CD4-positive, alpha-beta T cell treated with Interleukin-17A for 4 hours (primary cell): Measurements from ENCODE around the gene OR51B4.
"Not testable (repeated sequence)": the region's sequence is repeated elsewhere in the genome, so short reads cannot be mapped to it uniquely, and the experiment has no call there.

Experiments used
- DNase-seq: peaks from one replicate; pipeline ENCODE4 v3.0.0-alpha.2; 2020; ENCODE audit warnings: mixed read lengths

OR51B4 gene

DNA sequence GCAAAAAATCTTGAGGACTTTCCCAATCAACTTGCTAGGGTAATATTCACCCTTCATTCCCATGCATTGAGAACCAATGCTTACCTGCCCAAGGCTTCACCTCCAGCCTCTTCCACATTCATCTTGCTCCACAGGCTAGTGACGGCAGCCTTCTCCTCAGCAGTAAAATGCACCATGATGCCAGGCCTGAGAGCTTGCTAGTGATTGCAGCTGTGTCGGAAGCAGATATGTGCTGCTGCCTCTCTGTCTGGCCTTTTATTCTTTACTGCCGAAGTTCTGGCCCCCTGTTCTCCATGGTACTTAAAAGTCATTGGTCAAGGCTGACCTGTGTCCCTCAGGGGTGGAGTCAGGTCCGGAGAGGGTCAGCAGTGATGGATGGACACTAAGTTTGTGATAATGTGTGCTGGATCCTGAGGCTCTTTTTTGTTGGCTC, 32.0 kb downstream of the OR51B4 start, which contains the start of gene HBE1:
TSS of gene HBE1 (minus strand) at position 231 of the 433 bp plus-strand sequence. CDS start at position 176, 55 bp downstream.
- DNase-seq: no peak

DNA sequence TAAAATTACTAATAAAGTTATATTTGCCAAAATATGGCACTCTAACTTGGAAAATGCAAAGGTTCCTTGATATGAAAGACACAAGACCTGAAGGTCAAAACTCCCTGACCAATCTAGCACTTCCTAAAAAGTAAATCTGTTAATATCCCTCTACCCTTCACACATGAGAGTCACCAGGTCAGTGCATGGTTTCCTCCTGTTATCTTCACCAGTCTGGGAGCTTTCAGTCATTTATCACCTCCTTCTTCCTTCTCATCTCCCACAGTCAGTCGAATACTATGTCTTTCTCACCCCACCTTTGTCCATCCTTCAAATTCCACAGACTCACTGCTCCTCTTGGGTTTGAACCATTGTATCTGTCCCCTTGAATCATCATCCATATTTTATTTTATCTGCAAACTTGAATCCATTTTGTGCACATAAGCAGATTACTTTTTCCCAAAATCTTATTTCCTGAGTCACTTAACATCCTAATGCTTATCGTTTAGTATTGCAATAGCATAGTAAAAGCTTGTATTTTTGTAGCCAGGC, 34.6 kb downstream of the OR51B4 start:
- DNase-seq: no peak

DNA sequence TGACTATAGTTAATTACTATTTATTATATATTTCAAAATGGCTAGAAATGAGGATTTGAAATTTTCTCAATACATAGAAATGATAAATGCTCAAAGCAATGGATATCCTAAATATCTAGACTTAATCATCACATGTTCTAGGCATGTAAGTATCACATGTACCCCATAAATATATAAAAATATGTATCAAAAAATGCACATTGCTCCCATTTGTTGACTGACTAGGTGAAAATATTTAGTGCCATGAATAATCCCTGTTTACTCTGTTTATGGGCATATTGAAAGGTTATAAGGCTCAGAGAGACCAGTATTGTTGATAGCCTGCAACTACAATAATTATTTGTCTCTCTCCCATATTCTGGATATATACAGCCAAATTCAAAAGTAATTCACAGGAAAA, 35.1 kb downstream of the OR51B4 start:
- no peak for DNase-seq

DNA sequence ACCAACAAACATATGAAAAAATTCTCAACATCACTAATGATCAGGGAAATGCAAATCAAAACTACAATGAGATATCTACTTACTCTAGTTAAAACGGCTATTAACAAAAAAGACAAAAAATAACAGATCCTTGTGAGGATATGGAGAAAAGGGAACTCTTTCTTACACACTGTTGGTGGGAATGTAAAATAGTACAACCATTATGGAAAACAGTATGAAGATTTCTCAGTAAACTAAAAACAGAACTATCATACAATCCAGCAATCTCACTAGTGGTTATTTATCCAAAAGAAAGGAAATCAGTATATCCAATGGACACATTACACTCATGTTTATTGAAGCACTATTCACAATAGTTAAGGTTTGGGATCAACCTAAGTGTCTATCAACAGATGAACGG, 35.9 kb downstream of the OR51B4 start:
- DNase-seq: no peak

DNA sequence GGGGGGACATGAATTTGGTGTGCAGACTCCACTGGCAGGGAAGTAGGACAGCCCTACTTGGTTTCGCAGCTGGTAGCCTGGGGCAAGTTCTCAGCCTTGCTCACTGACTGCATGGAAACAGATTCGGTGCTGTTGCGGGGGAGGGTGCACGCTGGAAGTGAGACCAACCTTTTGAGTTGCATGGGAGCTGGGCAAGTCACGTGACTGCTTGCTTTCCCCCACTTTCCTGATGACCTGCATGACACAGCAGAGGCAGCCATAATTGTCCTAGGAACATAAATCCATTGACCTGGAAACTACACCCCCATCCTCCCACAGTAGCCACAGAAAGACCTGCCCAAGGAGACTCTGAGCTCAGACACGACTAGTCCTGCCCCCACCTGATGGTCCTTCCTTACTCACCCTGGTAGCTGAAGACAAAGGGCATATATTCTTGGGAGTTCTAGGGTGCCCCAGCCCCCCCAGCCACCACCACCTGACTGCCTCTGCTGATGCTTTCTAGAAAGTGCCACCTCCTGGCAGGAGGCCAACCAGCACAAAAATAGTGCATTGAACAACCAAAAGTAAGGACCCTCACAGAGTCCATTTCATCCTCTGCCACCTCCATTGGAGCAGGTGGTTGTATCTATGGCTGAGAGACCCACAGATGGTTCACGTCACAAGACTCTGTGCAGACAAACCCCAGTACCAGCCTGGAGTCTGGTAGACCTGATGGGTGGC, 43.0 kb downstream of the OR51B4 start:
- no peak for DNase-seq

DNA sequence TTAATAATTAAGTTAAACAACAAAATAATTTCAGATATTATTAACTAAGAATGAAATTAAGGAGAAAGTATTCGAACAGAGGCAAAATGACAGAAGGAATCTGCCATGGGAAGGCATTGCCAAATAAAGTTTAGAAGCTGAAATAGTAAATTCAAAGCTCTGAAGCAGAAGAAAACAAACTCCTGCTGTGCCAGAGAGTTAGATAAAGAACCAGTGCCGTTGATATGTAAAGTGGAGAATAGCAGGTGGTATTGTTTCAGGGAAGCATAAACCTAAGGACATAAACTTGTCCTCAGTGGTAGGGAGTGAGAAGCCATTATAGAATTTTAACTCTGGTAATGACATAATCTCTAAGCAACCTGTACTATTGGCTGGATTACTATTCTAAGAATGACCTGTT, 44.5 kb downstream of the OR51B4 start:
- no peak for DNase-seq

DNA sequence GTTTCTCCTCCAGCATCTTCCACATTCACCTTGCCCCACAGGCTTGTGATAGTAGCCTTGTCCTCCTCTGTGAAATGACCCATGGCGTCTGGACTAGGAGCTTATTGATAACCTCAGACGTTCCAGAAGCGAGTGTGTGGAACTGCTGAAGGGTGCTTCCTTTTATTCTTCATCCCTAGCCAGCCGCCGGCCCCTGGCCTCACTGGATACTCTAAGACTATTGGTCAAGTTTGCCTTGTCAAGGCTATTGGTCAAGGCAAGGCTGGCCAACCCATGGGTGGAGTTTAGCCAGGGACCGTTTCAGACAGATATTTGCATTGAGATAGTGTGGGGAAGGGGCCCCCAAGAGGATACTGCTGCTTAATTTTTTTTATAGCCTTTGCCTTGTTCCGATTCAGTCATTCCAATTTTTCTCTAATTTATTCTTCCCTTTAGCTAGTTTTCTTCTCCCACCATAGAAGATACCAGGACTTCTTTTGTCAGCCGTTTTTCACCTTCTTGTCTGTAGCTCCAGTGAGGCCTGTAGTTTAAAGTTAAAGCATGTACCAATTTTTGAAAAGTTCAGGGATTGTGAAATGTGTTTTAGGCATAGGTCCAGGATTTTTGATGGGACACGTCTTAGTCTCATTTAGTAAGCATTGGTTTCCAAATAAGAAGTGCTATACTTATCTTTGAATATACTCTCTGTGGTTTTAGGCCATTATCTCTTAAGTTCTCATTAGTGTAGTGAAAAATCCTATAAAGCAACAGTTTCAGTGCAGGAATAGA, 46.9 kb downstream of the OR51B4 start, which contains the start of gene HBG2:
TSS of gene HBG2 (minus strand) at position 136 of the 768 bp plus-strand sequence. CDS start at position 83, 53 bp downstream.
- not testable (repeated sequence) for DNase-seq

DNA sequence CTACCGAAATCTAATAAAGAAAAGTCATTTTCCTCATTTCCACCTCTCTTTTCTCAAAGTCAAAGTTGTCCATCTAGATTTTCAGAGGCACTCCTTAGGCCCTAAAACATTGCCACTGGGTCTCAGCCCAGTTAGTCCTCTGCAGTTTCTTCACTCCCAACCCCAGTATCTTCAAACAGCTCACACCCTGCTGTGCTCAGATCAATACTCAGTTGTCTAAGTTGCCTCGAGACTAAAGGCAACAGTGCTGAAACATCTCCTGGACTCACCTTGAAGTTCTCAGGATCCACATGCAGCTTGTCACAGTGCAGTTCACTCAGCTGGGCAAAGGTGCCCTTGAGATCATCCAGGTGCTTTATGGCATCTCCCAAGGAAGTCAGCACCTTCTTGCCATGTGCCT, 47.7 kb downstream of the OR51B4 start:
- not testable (repeated sequence) for DNase-seq

DNA sequence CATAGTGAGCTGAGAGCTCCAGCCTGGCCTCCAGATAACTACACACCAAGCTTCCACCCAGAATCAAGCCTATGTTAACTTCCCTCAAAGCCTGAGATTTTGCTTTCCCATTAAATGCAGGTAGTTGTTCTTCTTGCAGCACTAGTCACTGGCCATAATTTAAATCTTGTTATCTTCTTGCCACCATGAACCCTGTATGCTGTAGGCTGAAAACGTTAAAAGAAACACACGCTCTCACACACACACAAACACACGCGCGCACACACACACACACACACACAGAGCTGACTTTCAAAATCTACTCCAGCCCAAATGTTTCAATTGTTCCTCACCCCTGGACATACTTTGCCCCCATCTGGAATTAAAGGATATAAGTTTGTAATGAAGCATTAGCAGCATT, 48.3 kb downstream of the OR51B4 start:
- DNase-seq: not testable (repeated sequence)

DNA sequence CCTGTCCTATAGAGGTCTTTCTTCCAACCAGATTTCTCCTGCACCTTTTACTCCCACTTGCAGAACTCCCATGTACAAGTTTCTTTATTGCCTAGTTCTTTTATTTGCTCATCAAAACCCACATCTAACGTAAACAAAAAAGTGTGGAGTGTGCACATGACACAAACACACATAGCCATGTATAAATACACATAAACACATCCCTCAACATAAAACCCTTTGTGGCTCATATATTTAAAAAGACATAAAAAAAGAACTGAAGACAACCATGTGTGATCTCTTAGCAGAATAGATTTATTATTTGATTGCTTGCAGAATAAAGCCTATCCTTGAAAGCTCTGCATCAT, 48.9 kb downstream of the OR51B4 start:
- no peak for DNase-seq

DNA sequence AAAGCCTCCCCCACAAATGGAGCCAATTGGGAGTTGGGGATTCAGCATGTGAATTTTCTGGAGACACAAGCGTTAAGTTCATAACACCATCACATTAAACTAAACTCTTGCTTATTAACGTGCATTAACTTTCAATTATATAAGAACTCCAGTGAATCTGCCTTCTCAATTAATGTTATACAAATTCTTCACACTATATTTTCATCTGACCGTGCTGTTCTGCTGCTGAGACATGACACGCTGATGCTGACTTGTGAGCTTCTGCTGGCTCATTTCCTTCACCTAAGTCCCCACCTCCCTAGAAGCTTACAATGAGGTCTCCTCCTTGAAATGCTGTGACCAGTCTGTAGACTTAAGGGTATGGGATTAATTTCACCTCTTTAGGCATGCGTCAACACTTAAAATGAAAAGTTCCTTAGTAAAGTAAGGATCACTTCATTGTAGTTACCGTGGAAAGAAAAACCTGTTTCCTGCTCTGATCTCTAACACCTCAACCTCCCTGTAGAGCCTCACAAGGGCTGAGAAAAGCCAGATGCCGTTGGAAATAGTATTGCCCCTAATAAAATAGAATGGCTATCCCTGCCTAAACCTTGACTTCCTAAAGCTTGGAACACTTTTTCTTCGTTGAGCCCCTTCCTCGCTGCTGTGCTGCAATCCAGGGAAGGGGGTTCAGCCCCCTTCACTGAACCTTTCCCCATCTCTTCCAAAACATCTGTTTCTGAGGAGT, 49.4 kb downstream of the OR51B4 start:
- DNase-seq: no peak

DNA sequence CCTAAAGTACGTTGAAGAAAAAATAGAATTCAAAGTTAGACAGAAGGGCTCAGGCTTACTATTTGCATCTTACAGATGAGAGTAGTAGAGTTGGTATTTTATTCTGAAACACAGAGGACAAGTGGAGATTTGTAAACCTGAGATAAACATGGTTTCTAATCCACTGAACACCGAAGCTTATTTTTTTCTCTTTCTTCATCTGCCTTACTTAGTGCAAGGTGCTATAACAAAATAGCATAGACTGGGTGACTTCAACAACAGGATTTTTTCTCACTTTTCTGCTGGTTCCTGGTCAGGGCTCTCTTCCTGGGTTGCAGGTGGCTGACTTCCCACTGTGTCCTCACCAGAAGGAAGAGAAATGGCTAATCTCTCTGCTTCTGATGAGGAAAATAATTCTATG, 50.0 kb downstream of the OR51B4 start:
- no peak for DNase-seq
